ENCODE measurements around the gene CFAP161.

The CFAP161 gene

DNA sequence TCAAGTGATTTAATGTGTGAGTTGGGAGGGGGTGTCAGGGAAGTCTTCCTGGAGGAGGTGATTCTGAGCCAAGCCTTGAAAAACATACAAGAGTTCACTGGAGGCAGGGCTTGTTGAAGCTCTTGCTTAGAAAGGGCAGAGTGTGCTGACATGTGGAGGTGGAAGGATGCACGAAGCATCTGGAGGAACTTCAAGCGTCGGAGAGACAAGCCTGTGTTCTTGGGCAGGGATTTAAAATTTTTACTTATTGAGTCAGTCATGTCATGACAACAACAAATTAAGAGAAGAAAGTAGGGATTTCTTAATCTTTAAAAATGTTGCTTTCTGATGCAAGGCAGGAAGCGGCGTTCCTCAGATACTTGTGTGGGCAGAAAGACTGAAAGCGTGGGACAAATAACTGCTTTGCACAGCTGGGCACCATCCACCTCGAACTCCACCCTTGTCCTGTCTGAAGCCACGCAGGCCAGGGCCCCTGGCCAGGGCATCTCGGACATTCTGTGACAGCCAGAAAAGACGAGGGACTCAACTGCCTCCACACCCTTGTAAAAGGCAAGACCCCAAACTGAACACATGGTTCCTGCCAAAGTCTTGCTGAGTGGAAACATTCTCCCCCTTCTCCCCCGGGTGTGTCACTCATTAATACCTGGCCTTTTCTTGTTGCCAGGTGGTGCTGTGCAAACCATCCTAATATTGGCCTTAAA, 55.7 kb downstream of the CFAP161 start:
- H3K9me3 ChIP-seq (ENCODE audit: control insufficient read depth, insufficient read depth, low read length): no peaks in the 10 kb centered on the region
- no peaks in the 10 kb centered on the region for H3K79me2 ChIP-seq (ENCODE audit: control insufficient read depth, low read length)
- H3K4me2 ChIP-seq (ENCODE audit: low read length): no peak overlapping the region
- H3F3A ChIP-seq (ENCODE audit: control insufficient read depth, insufficient read depth): no peaks in the 10 kb centered on the region
- H3K27me3 ChIP-seq (ENCODE audit: control insufficient read depth, low read length): peaks cover 9% of the 10 kb centered on the region; the same call in 1 of the 2 replicates
- H3K36me3 ChIP-seq (ENCODE audit: control insufficient read depth, low read length): no peaks in the 10 kb centered on the region
- no peak overlapping the region for H3K4me3 ChIP-seq (ENCODE audit: low read length)
- H3K9me2 ChIP-seq (replicated peaks; ENCODE audit: control insufficient read depth, low read length): no peaks in the 10 kb centered on the region
- H4K20me1 ChIP-seq (ENCODE audit: control insufficient read depth, insufficient read depth, low read depth, low read length): no peaks in the 10 kb centered on the region
- TF ChIP-seq, protein P1, sequence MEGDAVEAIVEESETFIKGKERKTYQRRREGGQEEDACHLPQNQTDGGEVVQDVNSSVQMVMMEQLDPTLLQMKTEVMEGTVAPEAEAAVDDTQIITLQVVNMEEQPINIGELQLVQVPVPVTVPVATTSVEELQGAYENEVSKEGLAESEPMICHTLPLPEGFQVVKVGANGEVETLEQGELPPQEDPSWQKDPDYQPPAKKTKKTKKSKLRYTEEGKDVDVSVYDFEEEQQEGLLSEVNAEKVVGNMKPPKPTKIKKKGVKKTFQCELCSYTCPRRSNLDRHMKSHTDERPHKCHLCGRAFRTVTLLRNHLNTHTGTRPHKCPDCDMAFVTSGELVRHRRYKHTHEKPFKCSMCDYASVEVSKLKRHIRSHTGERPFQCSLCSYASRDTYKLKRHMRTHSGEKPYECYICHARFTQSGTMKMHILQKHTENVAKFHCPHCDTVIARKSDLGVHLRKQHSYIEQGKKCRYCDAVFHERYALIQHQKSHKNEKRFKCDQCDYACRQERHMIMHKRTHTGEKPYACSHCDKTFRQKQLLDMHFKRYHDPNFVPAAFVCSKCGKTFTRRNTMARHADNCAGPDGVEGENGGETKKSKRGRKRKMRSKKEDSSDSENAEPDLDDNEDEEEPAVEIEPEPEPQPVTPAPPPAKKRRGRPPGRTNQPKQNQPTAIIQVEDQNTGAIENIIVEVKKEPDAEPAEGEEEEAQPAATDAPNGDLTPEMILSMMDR (IDR thresholded peaks at IDR 0.05; ENCODE audit: low read depth, low read length, poor library complexity, severe bottlenecking): no peak
- no peak for TF ChIP-seq EZH2phosphoT487 (IDR thresholded peaks at IDR 0.05; ENCODE audit: borderline replicate concordance, low read length)
- H3K27ac ChIP-seq (ENCODE audit: low read depth, low read length): no peak overlapping the region
- no peaks in the 10 kb centered on the region for H3K4me1 ChIP-seq (ENCODE audit: control insufficient read depth, low read length)

DNA sequence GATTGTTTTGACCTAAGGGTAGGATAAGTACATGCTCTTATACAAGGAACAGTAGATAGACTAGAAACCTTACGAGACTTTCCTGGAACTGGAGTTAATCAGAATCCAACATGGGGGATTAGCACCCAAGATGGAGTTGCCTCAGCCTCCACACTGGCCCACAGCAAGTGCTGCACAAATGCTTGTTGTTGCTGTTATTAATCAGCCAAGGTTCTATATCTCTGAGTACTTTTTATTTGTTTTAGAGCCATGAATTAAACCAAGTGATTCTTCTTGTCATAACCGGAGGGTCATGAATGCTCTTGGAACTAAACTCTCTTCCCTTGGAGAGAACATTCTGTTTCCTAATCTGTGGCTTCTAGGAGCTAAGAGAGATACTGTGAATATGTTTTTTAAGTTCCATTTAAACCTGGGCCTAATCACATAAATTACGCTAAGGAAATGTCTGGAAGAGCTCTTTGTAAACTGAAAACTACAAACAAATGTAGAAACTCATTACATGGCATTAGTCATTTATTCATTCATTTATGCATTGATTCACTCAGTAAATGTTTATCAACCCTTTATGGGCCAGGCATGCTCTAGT, 56.9 kb downstream of the CFAP161 start:
- Histone ChIP-seq H3F3A (ENCODE audit: control insufficient read depth, insufficient read depth) (no peaks in the 10 kb centered on the region), H4K20me1 (ENCODE audit: control insufficient read depth, insufficient read depth, low read depth, low read length) (no peaks in the 10 kb centered on the region), H3K4me3 (ENCODE audit: low read length) (no peak overlapping the region), H3K9me3 (ENCODE audit: control insufficient read depth, insufficient read depth, low read length) (no peaks in the 10 kb centered on the region), H3K27ac (ENCODE audit: low read depth, low read length) (no peak overlapping the region), H3K4me2 (ENCODE audit: low read length) (no peak overlapping the region), H3K9me2 (replicated peaks; ENCODE audit: control insufficient read depth, low read length) (no peaks in the 10 kb centered on the region), H3K36me3 (ENCODE audit: control insufficient read depth, low read length) (no peaks in the 10 kb centered on the region), H3K79me2 (ENCODE audit: control insufficient read depth, low read length) (no peaks in the 10 kb centered on the region), H3K4me1 (ENCODE audit: control insufficient read depth, low read length) (no peaks in the 10 kb centered on the region), H3K27me3 (ENCODE audit: control insufficient read depth, low read length) (peaks cover 6% of the 10 kb centered on the region; the same call in 1 of the 2 replicates)
- TF ChIP-seq, protein P1 (IDR thresholded peaks at IDR 0.05; ENCODE audit: low read depth, low read length, poor library complexity, severe bottlenecking): no peak
- TF ChIP-seq EZH2phosphoT487 (IDR thresholded peaks at IDR 0.05; ENCODE audit: borderline replicate concordance, low read length): no peak

DNA sequence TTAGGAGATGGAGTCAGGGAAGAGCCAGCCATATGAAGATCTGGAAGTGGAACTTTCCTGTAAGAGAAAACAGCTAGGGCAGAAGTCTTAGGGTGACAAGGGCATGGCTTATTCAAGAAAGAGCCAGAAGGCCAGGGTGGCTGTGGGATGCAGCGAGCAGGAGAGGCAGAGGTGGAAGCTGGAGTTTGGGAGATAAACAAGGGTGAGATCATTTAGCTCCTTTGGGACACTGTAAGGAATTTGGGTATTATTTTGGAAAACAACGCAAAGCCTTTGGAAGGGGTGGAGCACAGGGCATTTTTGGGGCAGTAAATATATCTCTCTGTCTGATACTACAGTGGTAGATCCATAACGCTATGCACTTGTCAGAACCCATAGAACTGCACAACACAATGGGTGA, 57.6 kb downstream of the CFAP161 start:
- Histone ChIP-seq H3K9me2 (replicated peaks; ENCODE audit: control insufficient read depth, low read length) (no peaks in the 10 kb centered on the region), H3K4me2 (ENCODE audit: low read length) (no peak overlapping the region), H3F3A (ENCODE audit: control insufficient read depth, insufficient read depth) (no peaks in the 10 kb centered on the region), H3K27ac (ENCODE audit: low read depth, low read length) (no peak overlapping the region), H3K79me2 (ENCODE audit: control insufficient read depth, low read length) (no peaks in the 10 kb centered on the region), H3K4me3 (ENCODE audit: low read length) (no peak overlapping the region), H3K27me3 (ENCODE audit: control insufficient read depth, low read length) (peaks cover 6% of the 10 kb centered on the region; the same call in 1 of the 2 replicates), H3K36me3 (ENCODE audit: control insufficient read depth, low read length) (no peaks in the 10 kb centered on the region), H4K20me1 (ENCODE audit: control insufficient read depth, insufficient read depth, low read depth, low read length) (no peaks in the 10 kb centered on the region), H3K9me3 (ENCODE audit: control insufficient read depth, insufficient read depth, low read length) (no peaks in the 10 kb centered on the region), H3K4me1 (ENCODE audit: control insufficient read depth, low read length) (no peaks in the 10 kb centered on the region)
- TF ChIP-seq EZH2phosphoT487 (IDR thresholded peaks at IDR 0.05; ENCODE audit: borderline replicate concordance, low read length): no peak
- TF ChIP-seq, protein P1 (IDR thresholded peaks at IDR 0.05; ENCODE audit: low read depth, low read length, poor library complexity, severe bottlenecking): no peak
